H9 (cell line): Measurements from ENCODE around the gene ANGPT4. TPM values are rescaled to one million over a fixed set of nuclear protein-coding genes. Genes with fewer than 3 reads are reported as not detected.

ENCODE experiments used
- DNase-seq: peaks from one replicate; pipeline ENCODE4 v3.0.0-alpha.2; 2017
- H2AFZ ChIP-seq: one replicate; pipeline ENCODE4 v1.6.1; 2013; ENCODE audit warnings: mild to moderate bottlenecking, low read length, control low read depth, moderate library complexity
- H2AK5ac ChIP-seq: 2 replicates; pipeline ENCODE4 v1.6.1; 2013; ENCODE audit warnings: low read length, control low read depth, mixed read lengths; ENCODE audit not compliant: insufficient read length
- H2BK120ac ChIP-seq: one replicate; pipeline ENCODE4 v1.6.1; 2013; ENCODE audit warnings: low read depth, mild to moderate bottlenecking, low read length, control low read depth, inconsistent platforms; ENCODE audit not compliant: poor library complexity, severe bottlenecking
- H2BK12ac ChIP-seq: 2 replicates; pipeline ENCODE4 v1.6.1; 2013; ENCODE audit warnings: low read length, control low read depth, mixed read lengths, low read depth; ENCODE audit not compliant: insufficient read length
- H2BK15ac ChIP-seq: 2 replicates; pipeline ENCODE4 v1.6.1; 2013; ENCODE audit warnings: low read depth, low read length, control low read depth
- H2BK20ac ChIP-seq: one replicate; pipeline ENCODE4 v1.6.1; 2013; ENCODE audit warnings: low read depth, mild to moderate bottlenecking, low read length, control low read depth, inconsistent platforms; ENCODE audit not compliant: poor library complexity, severe bottlenecking
- H2BK5ac ChIP-seq: 2 replicates; pipeline ENCODE4 v1.6.1; 2013; ENCODE audit warnings: low read length, control low read depth, mixed read lengths; ENCODE audit not compliant: insufficient read length
- H3K14ac ChIP-seq: 2 replicates; pipeline ENCODE4 v1.6.1; 2013; ENCODE audit warnings: low read length, control low read depth; ENCODE audit not compliant: insufficient read depth
- H3K18ac ChIP-seq: 2 replicates; pipeline ENCODE4 v1.6.1; 2013; ENCODE audit warnings: low read depth, mild to moderate bottlenecking, mixed read lengths, low read length, control low read depth; ENCODE audit not compliant: insufficient read length
- H3K23ac ChIP-seq: 2 replicates; pipeline ENCODE4 v1.6.1; 2013; ENCODE audit warnings: low read length, control low read depth, mixed read lengths, low read depth; ENCODE audit not compliant: insufficient read length
- H3K23me2 ChIP-seq: 2 replicates; pipeline ENCODE4 v1.6.1; 2013; ENCODE audit warnings: low read depth, mild to moderate bottlenecking, mixed read lengths, low read length, control low read depth; ENCODE audit not compliant: insufficient read length, poor library complexity, severe bottlenecking
- H3K27ac ChIP-seq: 2 replicates; pipeline ENCODE4 v1.5.1; 2013; ENCODE audit warnings: low read length, control low read depth, mixed read lengths, low read depth; ENCODE audit not compliant: insufficient read length
- H3K27me3 ChIP-seq: 2 replicates; pipeline ENCODE4 v1.6.1; 2013; ENCODE audit warnings: low read length, control low read depth, inconsistent platforms; ENCODE audit not compliant: insufficient read depth
- H3K4ac ChIP-seq: 2 replicates; pipeline ENCODE4 v1.6.1; 2013; ENCODE audit warnings: low read depth, mild to moderate bottlenecking, control low read depth, inconsistent platforms, low read length, moderate library complexity
- H3K4me1 ChIP-seq: 2 replicates; pipeline ENCODE4 v1.6.1; 2013; ENCODE audit warnings: low read length, control low read depth, inconsistent platforms; ENCODE audit not compliant: insufficient read depth
- H3K4me2 ChIP-seq: 2 replicates; pipeline ENCODE4 v1.6.1; 2013; ENCODE audit warnings: low read length, control low read depth, mixed read lengths; ENCODE audit not compliant: insufficient read length, insufficient read depth
- H3K56ac ChIP-seq: 2 replicates; pipeline ENCODE4 v1.6.1; 2013; ENCODE audit warnings: low read depth, mild to moderate bottlenecking, mixed read lengths, low read length, control low read depth; ENCODE audit not compliant: insufficient read length
- H3K79me1 ChIP-seq: 2 replicates; pipeline ENCODE4 v1.6.1; 2013; ENCODE audit warnings: low read depth, mild to moderate bottlenecking, moderate library complexity, low read length, control low read depth, inconsistent platforms; ENCODE audit not compliant: insufficient read depth, poor library complexity, severe bottlenecking
- H3K79me2 ChIP-seq: 2 replicates; pipeline ENCODE4 v1.6.1; 2013; ENCODE audit warnings: low read length, control low read depth, inconsistent platforms; ENCODE audit not compliant: insufficient read depth
- H3K9ac ChIP-seq: 2 replicates; pipeline ENCODE4 v1.6.1; 2013; ENCODE audit warnings: low read length, control low read depth, mixed read lengths; ENCODE audit not compliant: insufficient read length; ENCODE audit errors: extremely low read depth
- H3K9me3 ChIP-seq: one replicate; pipeline ENCODE4 v1.6.1; 2013; ENCODE audit warnings: low read depth, low read length, inconsistent platforms; ENCODE audit not compliant: control insufficient read depth
- H3T11ph ChIP-seq: one replicate; pipeline ENCODE4 v1.6.1; 2013; ENCODE audit warnings: mild to moderate bottlenecking, low read length, control low read depth, inconsistent platforms
- H4K20me1 ChIP-seq: one replicate; pipeline ENCODE4 v1.6.1; 2013; ENCODE audit not compliant: control insufficient read depth, insufficient read length, insufficient read depth
- H4K5ac ChIP-seq: 2 replicates; pipeline ENCODE4 v1.6.1; 2013; ENCODE audit warnings: low read depth, mild to moderate bottlenecking, mixed read lengths, low read length, control low read depth; ENCODE audit not compliant: insufficient read length
- H4K8ac ChIP-seq: replicated peaks from 2 replicates; pipeline ENCODE4 v1.6.1; 2013; ENCODE audit warnings: low read length, control low read depth, mixed read lengths, low read depth; ENCODE audit not compliant: insufficient read length
- H4K91ac ChIP-seq: 2 replicates; pipeline ENCODE4 v1.6.1; 2013; ENCODE audit warnings: low read depth, mild to moderate bottlenecking, moderate library complexity, mixed read lengths, low read length, control low read depth; ENCODE audit not compliant: insufficient read length
- H3K27ac Mint-ChIP-seq, 3 experiments: 2 replicates in 2 of 3; 3 replicates in 1 of 3; pipeline ENCODE4 v1.8.0; 2020 to 2021; ENCODE audit warnings: mixed read lengths in 3 of 3, mild to moderate bottlenecking in 1 of 3, moderate library complexity in 1 of 3
- H3K27me3 Mint-ChIP-seq: 2 replicates; pipeline ENCODE4 v1.8.0; 2021; ENCODE audit warnings: low read depth, mild to moderate bottlenecking, moderate library complexity, mixed read lengths
- H3K36me3 Mint-ChIP-seq, 3 experiments: 2 replicates in 2 of 3; 3 replicates in 1 of 3; pipeline ENCODE4 v1.8.0; 2020 to 2021; ENCODE audit warnings: low read depth in 3 of 3, mixed read lengths in 3 of 3; ENCODE audit not compliant: insufficient read depth in 1 of 3
- H3K4me1 Mint-ChIP-seq, 2 experiments: 2 replicates each; pipeline ENCODE4 v1.8.0; 2020; ENCODE audit warnings: mixed read lengths in 2 of 2
- H3K4me3 Mint-ChIP-seq, 2 experiments: 2 replicates in 1 of 2; 3 replicates in 1 of 2; pipeline ENCODE4 v1.8.0; 2020 to 2021; ENCODE audit warnings: mild to moderate bottlenecking in 2 of 2, mixed read lengths in 2 of 2, moderate library complexity in 1 of 2
- H3K9me3 Mint-ChIP-seq, 2 experiments: 2 replicates in 1 of 2; 3 replicates in 1 of 2; pipeline ENCODE4 v1.8.0; 2020; ENCODE audit warnings: mild to moderate bottlenecking in 2 of 2, mixed read lengths in 2 of 2, moderate library complexity in 1 of 2
- WGBS: extraction: QIAGEN DNeasy Blood & Tissue Kit; methylation state at CpG from one replicate; pipeline ENCODE4 v1.1.7; 2013; ENCODE audit warnings: missing lambda C conversion rate, low lambda C conversion rate, mixed read lengths; ENCODE audit not compliant: insufficient read length; ENCODE audit errors: extremely low coverage; 5-methylcytosine and 5-hydroxymethylcytosine counted together
- total RNA-seq: library from RNA; stranded (reverse); gene quantifications from 2 replicates; pipeline ENCODE4 v1.2.1, GENCODE V29; 2021
- TF ChIP-seq, protein P1 (sequence below): fragments of 200-600 bp; sonication (generic); conservative IDR thresholded peaks from 3 replicates; pipeline ENCODE4 v1.8.0; 2021; ENCODE audit warnings: antibody characterized with exemption, mild to moderate bottlenecking

ANGPT4 gene
- total RNA-seq, 1 experiment from 2014 or later: 0.11 TPM

DNA sequence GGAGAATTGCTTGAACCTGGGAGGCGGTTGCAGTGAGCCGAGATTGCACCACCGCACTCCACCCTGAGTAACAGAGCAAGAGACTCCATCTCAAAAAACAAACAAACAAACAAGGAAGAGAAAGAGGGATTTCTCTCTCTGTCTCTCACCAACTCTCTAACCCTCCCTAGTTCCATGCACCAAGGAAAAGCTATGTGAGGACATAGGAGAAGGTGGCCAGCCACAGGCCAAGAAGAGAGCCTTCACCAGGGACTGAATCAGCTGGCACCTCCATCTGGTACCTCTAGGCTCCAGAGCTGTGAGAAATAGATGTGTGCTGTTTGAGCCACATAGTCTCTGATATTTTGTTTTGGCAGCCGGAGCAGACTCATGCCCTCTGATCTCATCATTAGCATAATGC lies 91.6 kb downstream of the ANGPT4 start:
- Histone ChIP-seq H3K23me2 (no peaks in the 10 kb centered on the region), H3T11ph (no peak overlapping the region), H2BK12ac (no peak overlapping the region), H3K18ac (no peak overlapping the region), H3K4me1 (no peaks in the 10 kb centered on the region), H4K8ac (no peak overlapping the region), H2BK20ac (no peak overlapping the region), H3K56ac (no peak overlapping the region), H2AFZ (no peak overlapping the region), H3K27ac (no peak overlapping the region), H3K9ac (no peak overlapping the region), H2BK15ac (no peak overlapping the region), H2AK5ac (no peak overlapping the region), H3K27me3 (no peaks in the 10 kb centered on the region), H3K9me3 (no peaks in the 10 kb centered on the region), H3K79me1 (no peaks in the 10 kb centered on the region), H3K14ac (no peak overlapping the region), H3K79me2 (no peaks in the 10 kb centered on the region), H2BK120ac (no peak overlapping the region), H2BK5ac (no peak overlapping the region), H3K4me2 (no peak overlapping the region), H4K91ac (no peak overlapping the region), H3K23ac (no peak overlapping the region), H3K4ac (no peak overlapping the region), H4K5ac (no peak overlapping the region), H4K20me1 (no peaks in the 10 kb centered on the region)
- Mint-ChIP-seq H3K27me3 (peaks cover 2% of the 10 kb centered on the region), H3K4me3 (no peak overlapping the region), H3K9me3 (peaks cover 3 to 4% of the 10 kb centered on the region in 2 experiments; a peak in 4 of 5 replicates), H3K27ac (no peak overlapping the region), H3K4me1 (peaks cover 9 to 18% of the 10 kb centered on the region in 2 experiments), H3K36me3 (0 out of 7 replicates have a peak, but pooled peaks cover 0 to 3% (median 0%) of the 10 kb centered on the region in 3 experiments)
- TF ChIP-seq, protein P1, sequence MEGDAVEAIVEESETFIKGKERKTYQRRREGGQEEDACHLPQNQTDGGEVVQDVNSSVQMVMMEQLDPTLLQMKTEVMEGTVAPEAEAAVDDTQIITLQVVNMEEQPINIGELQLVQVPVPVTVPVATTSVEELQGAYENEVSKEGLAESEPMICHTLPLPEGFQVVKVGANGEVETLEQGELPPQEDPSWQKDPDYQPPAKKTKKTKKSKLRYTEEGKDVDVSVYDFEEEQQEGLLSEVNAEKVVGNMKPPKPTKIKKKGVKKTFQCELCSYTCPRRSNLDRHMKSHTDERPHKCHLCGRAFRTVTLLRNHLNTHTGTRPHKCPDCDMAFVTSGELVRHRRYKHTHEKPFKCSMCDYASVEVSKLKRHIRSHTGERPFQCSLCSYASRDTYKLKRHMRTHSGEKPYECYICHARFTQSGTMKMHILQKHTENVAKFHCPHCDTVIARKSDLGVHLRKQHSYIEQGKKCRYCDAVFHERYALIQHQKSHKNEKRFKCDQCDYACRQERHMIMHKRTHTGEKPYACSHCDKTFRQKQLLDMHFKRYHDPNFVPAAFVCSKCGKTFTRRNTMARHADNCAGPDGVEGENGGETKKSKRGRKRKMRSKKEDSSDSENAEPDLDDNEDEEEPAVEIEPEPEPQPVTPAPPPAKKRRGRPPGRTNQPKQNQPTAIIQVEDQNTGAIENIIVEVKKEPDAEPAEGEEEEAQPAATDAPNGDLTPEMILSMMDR: no peak
- no peak for DNase-seq
- no CpG with 5 or more reads among the region's 4 CpGs for WGBS
